Fibroblast of lung (primary cell): ENCODE measurements around the gene PCSK6.

Experiments
- CTCF ChIP-seq, 2 donors: IDR thresholded peaks in 1 of 2; conservative IDR thresholded peaks in 1 of 2; 1 replicate in 1 of 2; 2 replicates in 1 of 2; pipeline ENCODE4 v1.5.1; 2011 to 2012; ENCODE audit warnings: low read length in 2 of 2, control low read depth in 1 of 2, inconsistent platforms in 1 of 2, low read depth in 1 of 2, mild to moderate bottlenecking in 1 of 2
- EZH2 ChIP-seq: IDR thresholded peaks from 2 replicates; pipeline ENCODE4 v1.5.1; 2012; ENCODE audit warnings: low read length, control low read depth, mild to moderate bottlenecking; ENCODE audit errors: missing control alignments

DNA sequence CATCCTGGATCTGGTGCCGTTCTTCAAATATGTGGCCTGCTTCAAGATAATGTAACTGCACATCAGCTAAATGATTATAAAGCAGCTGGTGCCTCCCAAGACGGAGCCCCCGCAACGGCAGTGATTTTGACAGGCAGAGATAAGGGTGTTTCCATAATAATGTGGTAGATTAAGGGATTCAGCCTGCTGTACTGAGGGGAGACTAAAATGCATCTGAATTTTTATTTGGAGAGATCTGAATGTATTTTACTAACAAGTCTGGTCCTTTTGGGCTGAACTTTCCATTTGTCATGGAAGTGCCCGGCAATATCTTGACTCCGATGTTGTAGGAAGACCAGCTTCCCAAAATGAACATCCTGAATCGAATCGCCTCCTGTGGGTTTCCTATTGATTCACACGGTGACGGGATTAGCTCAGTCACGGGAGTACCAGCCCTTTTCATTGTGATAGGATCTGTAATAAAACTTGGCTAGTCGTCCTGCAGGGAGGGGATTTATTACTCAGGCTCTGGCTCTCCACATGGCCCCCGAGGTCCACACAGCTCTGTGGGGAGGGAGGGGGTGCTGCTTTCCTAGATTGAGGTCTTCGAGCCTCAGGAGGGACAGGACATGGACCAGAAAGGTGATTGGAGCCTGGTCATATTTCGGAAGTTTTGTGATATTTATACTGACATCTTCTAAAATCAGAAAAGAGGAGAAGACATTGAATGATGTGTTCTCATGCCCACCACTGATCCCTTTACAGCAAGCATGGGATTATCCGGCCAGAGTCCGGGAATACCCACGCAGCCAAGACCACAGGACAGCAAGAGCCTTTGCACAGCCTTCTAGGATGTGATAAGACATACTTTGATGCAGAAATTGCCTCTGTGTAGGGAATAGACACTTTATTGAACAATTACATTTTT is 2.5 kb upstream of the PCSK6 start:
- no peak for TF ChIP-seq CTCF (conservative IDR thresholded peaks at IDR 0.05 in 1 of 2, IDR thresholded peaks at IDR 0.05 in 1 of 2; ENCODE audit: low read depth in 1 of 2, low read length in 2 of 2)
- no peak for TF ChIP-seq EZH2
